ENCODE data around the gene ARMC9. TPM values are rescaled to one million over a fixed set of nuclear protein-coding genes. Genes with fewer than 3 reads are reported as not detected.

The ARMC9 gene
- total and polyA plus RNA-seq, 2 of the 13 experiments (the other 11 are each of a cell fraction or from before 2014, with no cell fraction given): 9.1 to 12.8 TPM

- peak; percentile 33; the same call in 1 of the 2 replicates for TF ChIP-seq CEBPB (IDR thresholded peaks at IDR 0.05; ENCODE audit: borderline replicate concordance, low read depth, low read length)
- TF ChIP-seq ZNF674 (CRISPR knock-in tag; IDR thresholded peaks at IDR 0.05; ENCODE audit: low read depth): no peak
- no peak for TF ChIP-seq ZNF331 (CRISPR knock-in tag; IDR thresholded peaks at IDR 0.05)
- TF ChIP-seq ZNF646 (CRISPR knock-in tag; IDR thresholded peaks at IDR 0.05): no peak
- TF ChIP-seq ZNF142 (CRISPR knock-in tag; IDR thresholded peaks at IDR 0.05): no peak
- TF ChIP-seq DMTF1 (CRISPR knock-in tag; IDR thresholded peaks at IDR 0.05): no peak
- no peak for TF ChIP-seq CENPT (CRISPR knock-in tag; IDR thresholded peaks at IDR 0.05; ENCODE audit: low read depth)
Observed at GRCh38 chr2:231219289-231219688, 20.9 kb downstream of the ARMC9 start (continued).

All from HepG2 (cell line).